H1 (cell line): ENCODE measurements around the gene CREB1. TPM values are rescaled to one million over a fixed set of nuclear protein-coding genes. Genes with fewer than 3 reads are reported as not detected.

ENCODE experiments used
- CBX8 ChIP-seq: fragments of 300-800, 300-1000 bp; sonication (generic); IDR thresholded peaks from 2 replicates; pipeline ENCODE4 v1.7.1; 2016; ENCODE audit warnings: low read depth, low read length, borderline replicate concordance
- RNF2 ChIP-seq: fragments of 200-900, 300-1000 bp; sonication (generic); IDR thresholded peaks from 2 replicates; pipeline ENCODE4 v1.7.1; 2016; ENCODE audit warnings: borderline replicate concordance, low read depth, mild to moderate bottlenecking, antibody characterized with exemption, low read length; ENCODE audit not compliant: poor library complexity, severe bottlenecking; ENCODE audit errors: missing control alignments
- polyA plus RNA-seq, 7 experiments: library from polyadenylated mRNA; depleted of rRNA in 3 of 7; stranded (reverse) in 5 of 7; unstranded in 2 of 7; fragments of >200 nt in 5 of 7; fragments of 200-250 nt in 2 of 7; gene quantifications; 1 replicate in 5 of 7; 2 replicates in 1 of 7; 4 replicates in 1 of 7; pipeline versions ENCODE4 v1.2.1 to v1.2.3, GENCODE V29; 2011 to 2013; ENCODE audit warnings: missing spikeins in 2 of 7, mixed read lengths in 2 of 7
- total RNA-seq: library from RNA; stranded (reverse); fragmentation: NEBNext Ultra II Directional; extraction: Animal tissue kit (Norgen Biotek cat#: 25700); gene quantifications from 2 replicates; pipeline ENCODE4 v1.2.1, GENCODE V29; 2021

CREB1 gene
- total and polyA plus RNA-seq, 2 of the 8 experiments (the other 6 are each of a cell fraction or from before 2014, with no cell fraction given) = 46.3 to 99.0 TPM

DNA sequence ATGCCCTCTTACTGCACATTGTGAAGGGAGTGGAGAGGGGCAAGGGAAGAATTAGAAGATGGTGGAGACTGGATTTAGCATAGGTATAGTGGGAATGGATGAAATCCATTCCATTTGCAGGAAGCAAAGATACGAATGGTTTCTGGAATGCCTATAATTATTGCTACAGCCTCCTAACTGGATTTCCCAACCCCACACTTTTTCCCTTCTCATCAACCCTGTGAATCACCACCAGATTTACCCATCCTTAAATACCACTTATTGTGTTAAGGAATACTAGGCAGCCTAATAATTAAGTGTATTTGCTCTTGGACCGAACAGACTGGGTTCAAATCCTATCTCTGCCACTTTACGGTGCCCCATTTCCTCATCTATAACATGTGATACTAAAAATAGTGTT, 39.3 kb upstream of the CREB1 start (continued):
- no peak for TF ChIP-seq CBX8
- no peak for TF ChIP-seq RNF2
